ENCODE measurements around the gene BACH2.

Gene BACH2

GRCh38 chr6:89980353-89980752, 316.3 kb downstream of the BACH2 start:
- Histone ChIP-seq H3K79me2 (ENCODE audit: control insufficient read depth, low read length) (peaks cover 94% of the 10 kb centered on the region), H4K20me1 (ENCODE audit: control insufficient read depth, insufficient read depth, low read depth, low read length) (peaks cover 34% of the 10 kb centered on the region; the same call in 1 of the 2 replicates), H3K27ac (ENCODE audit: low read depth, low read length) (no peak overlapping the region), H3K9me2 (replicated peaks; ENCODE audit: control insufficient read depth, low read length) (no peaks in the 10 kb centered on the region), H3F3A (ENCODE audit: control insufficient read depth, insufficient read depth) (peaks cover 50% of the 10 kb centered on the region), H3K36me3 (ENCODE audit: control insufficient read depth, low read length) (peaks cover 95% of the 10 kb centered on the region), H3K4me1 (ENCODE audit: control insufficient read depth, low read length) (no peaks in the 10 kb centered on the region), H3K4me2 (ENCODE audit: low read length) (no peak overlapping the region), H3K27me3 (ENCODE audit: control insufficient read depth, low read length) (no peaks in the 10 kb centered on the region), H3K9me3 (ENCODE audit: control insufficient read depth, insufficient read depth, low read length) (no peaks in the 10 kb centered on the region), H3K4me3 (ENCODE audit: low read length) (no peak overlapping the region)
- no peak for TF ChIP-seq EZH2phosphoT487 (IDR thresholded peaks at IDR 0.05; ENCODE audit: borderline replicate concordance, low read length)
- TF ChIP-seq CTCF (IDR thresholded peaks at IDR 0.05; ENCODE audit: low read depth, low read length, poor library complexity, severe bottlenecking), result no peak

GRCh38 chr6:89979481-89980119, 317.0 kb downstream of the BACH2 start:
- Histone ChIP-seq H3K4me2 (ENCODE audit: low read length) (no peak overlapping the region), H4K20me1 (ENCODE audit: control insufficient read depth, insufficient read depth, low read depth, low read length) (peaks cover 35% of the 10 kb centered on the region; the same call in 1 of the 2 replicates), H3K4me1 (ENCODE audit: control insufficient read depth, low read length) (no peaks in the 10 kb centered on the region)

GRCh38 chr6:89978749-89979145, 317.9 kb downstream of the BACH2 start:
- H3K27ac ChIP-seq (ENCODE audit: low read depth, low read length), result no peak overlapping the region
- no peak for TF ChIP-seq CTCF (IDR thresholded peaks at IDR 0.05; ENCODE audit: low read depth, low read length, poor library complexity, severe bottlenecking)
- H3K4me1 ChIP-seq (ENCODE audit: control insufficient read depth, low read length), result no peaks in the 10 kb centered on the region
- peaks cover 95% of the 10 kb centered on the region for H3K36me3 ChIP-seq (ENCODE audit: control insufficient read depth, low read length)
- no peak overlapping the region for H3K4me3 ChIP-seq (ENCODE audit: low read length)
- no peaks in the 10 kb centered on the region for H3K9me3 ChIP-seq (ENCODE audit: control insufficient read depth, insufficient read depth, low read length)
- peaks cover 93% of the 10 kb centered on the region for H3K79me2 ChIP-seq (ENCODE audit: control insufficient read depth, low read length)
- no peaks in the 10 kb centered on the region for H3K9me2 ChIP-seq (replicated peaks; ENCODE audit: control insufficient read depth, low read length)
- H4K20me1 ChIP-seq (ENCODE audit: control insufficient read depth, insufficient read depth, low read depth, low read length), result peaks cover 38% of the 10 kb centered on the region; the same call in 1 of the 2 replicates
- peaks cover 54% of the 10 kb centered on the region for H3F3A ChIP-seq (ENCODE audit: control insufficient read depth, insufficient read depth)
- H3K4me2 ChIP-seq (ENCODE audit: low read length), result no peak overlapping the region
- H3K27me3 ChIP-seq (ENCODE audit: control insufficient read depth, low read length), result no peaks in the 10 kb centered on the region

More at GRCh38 chr6:89979481-89980119, 317.0 kb downstream of the BACH2 start:
- H3K9me3 ChIP-seq (ENCODE audit: control insufficient read depth, insufficient read depth, low read length), result no peaks in the 10 kb centered on the region
- no peaks in the 10 kb centered on the region for H3K9me2 ChIP-seq (replicated peaks; ENCODE audit: control insufficient read depth, low read length)
- no peaks in the 10 kb centered on the region for H3K27me3 ChIP-seq (ENCODE audit: control insufficient read depth, low read length)
- H3F3A ChIP-seq (ENCODE audit: control insufficient read depth, insufficient read depth), result peaks cover 54% of the 10 kb centered on the region
- peaks cover 93% of the 10 kb centered on the region for H3K79me2 ChIP-seq (ENCODE audit: control insufficient read depth, low read length)
- TF ChIP-seq EZH2phosphoT487 (IDR thresholded peaks at IDR 0.05; ENCODE audit: borderline replicate concordance, low read length), result no peak
- no peak for TF ChIP-seq CTCF (IDR thresholded peaks at IDR 0.05; ENCODE audit: low read depth, low read length, poor library complexity, severe bottlenecking)
- no peak overlapping the region for H3K27ac ChIP-seq (ENCODE audit: low read depth, low read length)
- H3K4me3 ChIP-seq (ENCODE audit: low read length), result no peak overlapping the region
- H3K36me3 ChIP-seq (ENCODE audit: control insufficient read depth, low read length), result peaks cover 95% of the 10 kb centered on the region
